Fibroblast of villous mesenchyme (primary cell): Measurements from ENCODE around the gene STXBP6. TPM values are rescaled to one million over a fixed set of nuclear protein-coding genes. Genes with fewer than 3 reads are reported as not detected.
A peak's percentile ranks its signal among the peaks of the same experiment; 100 is the strongest.

Experiments
- DNase-seq: peaks from one replicate; pipeline ENCODE4 v3.0.0-alpha.2; 2010; ENCODE audit warnings: low read depth
- H3K4me3 ChIP-seq: 2 replicates; pipeline ENCODE4 v1.5.1; 2011; ENCODE audit warnings: low read depth, mild to moderate bottlenecking, low read length
- total RNA-seq: library from RNA; depleted of rRNA; stranded (reverse); fragments of >200 nt; gene quantifications from 2 replicates; pipeline ENCODE4 v1.2.3, GENCODE V29; 2012
- TF ChIP-seq, protein P1 (sequence below): IDR thresholded peaks from 2 replicates; pipeline ENCODE4 v1.5.1; 2012; ENCODE audit warnings: low read depth, mild to moderate bottlenecking, low read length; ENCODE audit not compliant: insufficient read depth

STXBP6 gene
- total RNA-seq, 1 donor, result 4.7 TPM

- TF ChIP-seq, protein P1, sequence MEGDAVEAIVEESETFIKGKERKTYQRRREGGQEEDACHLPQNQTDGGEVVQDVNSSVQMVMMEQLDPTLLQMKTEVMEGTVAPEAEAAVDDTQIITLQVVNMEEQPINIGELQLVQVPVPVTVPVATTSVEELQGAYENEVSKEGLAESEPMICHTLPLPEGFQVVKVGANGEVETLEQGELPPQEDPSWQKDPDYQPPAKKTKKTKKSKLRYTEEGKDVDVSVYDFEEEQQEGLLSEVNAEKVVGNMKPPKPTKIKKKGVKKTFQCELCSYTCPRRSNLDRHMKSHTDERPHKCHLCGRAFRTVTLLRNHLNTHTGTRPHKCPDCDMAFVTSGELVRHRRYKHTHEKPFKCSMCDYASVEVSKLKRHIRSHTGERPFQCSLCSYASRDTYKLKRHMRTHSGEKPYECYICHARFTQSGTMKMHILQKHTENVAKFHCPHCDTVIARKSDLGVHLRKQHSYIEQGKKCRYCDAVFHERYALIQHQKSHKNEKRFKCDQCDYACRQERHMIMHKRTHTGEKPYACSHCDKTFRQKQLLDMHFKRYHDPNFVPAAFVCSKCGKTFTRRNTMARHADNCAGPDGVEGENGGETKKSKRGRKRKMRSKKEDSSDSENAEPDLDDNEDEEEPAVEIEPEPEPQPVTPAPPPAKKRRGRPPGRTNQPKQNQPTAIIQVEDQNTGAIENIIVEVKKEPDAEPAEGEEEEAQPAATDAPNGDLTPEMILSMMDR, result no peak
- H3K4me3 ChIP-seq, result no peak overlapping the region
- DNase-seq, result no peak
Measured at GRCh38 chr14:24979725-24980239, 70.2 kb downstream of the STXBP6 start.

- TF ChIP-seq, protein P1, result no peak
- H3K4me3 ChIP-seq, result no peak overlapping the region
- DNase-seq, result peak; percentile 67
Measured at GRCh38 chr14:24978862-24979724, 70.9 kb downstream of the STXBP6 start.

GRCh38 chr14:24976602-24977001, 73.3 kb downstream of the STXBP6 start:
- TF ChIP-seq, protein P1, result no peak
- no peak for DNase-seq
- no peak overlapping the region for H3K4me3 ChIP-seq

DNA sequence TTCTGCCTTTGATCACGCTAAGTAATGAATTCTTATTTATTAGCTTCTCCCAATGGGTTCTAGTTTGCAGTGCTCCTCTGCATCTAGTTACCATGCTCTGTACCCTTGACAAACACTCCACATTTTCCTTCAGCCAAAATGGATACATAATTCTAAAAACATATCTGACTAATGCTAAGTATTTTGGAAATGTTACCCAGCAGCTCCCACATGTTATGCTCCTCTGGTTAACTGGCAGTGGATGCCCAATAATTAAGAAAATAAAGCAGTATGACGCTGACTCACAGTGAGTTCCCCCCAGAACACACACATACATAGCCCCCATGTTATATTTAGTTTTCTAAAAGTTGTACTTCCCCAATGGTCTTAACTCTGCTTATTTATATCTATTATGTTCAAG, 74.6 kb downstream of the STXBP6 start:
- TF ChIP-seq, protein P1, result no peak
- no peak for DNase-seq
- no peak overlapping the region for H3K4me3 ChIP-seq

GRCh38 chr14:24974591-24975374, 75.2 kb downstream of the STXBP6 start:
- no peak overlapping the region for H3K4me3 ChIP-seq
- no peak for DNase-seq
- TF ChIP-seq, protein P1, result no peak

DNA sequence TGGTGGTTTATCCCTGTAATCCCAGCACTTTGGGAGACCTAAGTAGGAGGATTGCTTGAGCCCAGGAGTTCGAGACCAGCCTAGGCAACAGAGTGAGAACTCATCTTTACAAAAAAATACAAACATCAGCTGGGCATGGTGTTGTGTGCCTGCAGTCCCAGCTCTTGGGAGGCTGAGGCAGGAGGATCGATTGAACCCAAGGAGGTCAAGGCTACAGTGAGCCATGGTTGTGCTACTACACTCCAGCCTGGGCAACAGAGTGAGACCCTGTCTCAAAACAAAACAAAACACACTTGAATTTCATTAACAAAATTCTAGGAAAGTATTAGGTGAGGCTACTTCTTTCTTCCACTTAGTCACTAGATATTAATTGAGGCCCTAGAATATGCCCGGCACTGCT, 77.1 kb downstream of the STXBP6 start:
- no peak overlapping the region for H3K4me3 ChIP-seq
- DNase-seq, result no peak
- TF ChIP-seq, protein P1, result no peak
